Pancreas (tissue), 10 donors: ENCODE data around the gene EPX. TPM values are rescaled to one million over a fixed set of nuclear protein-coding genes. Genes with fewer than 3 reads are reported as not detected.

Experiments
- ATAC-seq, 4 donors: fragments of 200-7000 bp; cut with Tn5 transposase; one replicate each; pipeline versions ENCODE4 v1.8.0 to v1.9.1; 2020; ENCODE audit warnings: mild to moderate bottlenecking in 4 of 4, moderate library complexity in 4 of 4
- DNase-seq, 6 donors: peaks; one replicate each; pipeline ENCODE4 v3.0.0-alpha.2; 2020
- FAIRE-seq: peaks from 2 replicates; lab custom pipeline; 2012; peaks lifted over from hg19 to GRCh38; lab: Jason Lieb, UNC
- H3K27ac ChIP-seq, 4 donors: fragments of 200-600 bp; sonication (generic); 1 replicate in 3 of 4; 2 replicates in 1 of 4; pipeline versions ENCODE4 v1.5.0 to v1.8.0; 2020
- H3K27me3 ChIP-seq, 4 donors: fragments of 200-600 bp; one replicate each; pipeline ENCODE4 v1.8.0; 2021
- H3K36me3 ChIP-seq, 3 donors: fragments of 200-600 bp; sonication (generic) in 1 of 3; one replicate each; pipeline versions ENCODE4 v1.5.0 to v1.8.0; 2020 to 2021
- H3K4me1 ChIP-seq, 3 donors: fragments of 200-600 bp; one replicate each; pipeline ENCODE4 v1.8.0; 2021
- H3K4me3 ChIP-seq, 4 donors: fragments of 200-600 bp; sonication (generic) in 2 of 4; one replicate each; pipeline versions ENCODE4 v1.5.0 to v1.8.0; 2020 to 2021
- H3K9me3 ChIP-seq, 4 donors: fragments of 200-600 bp; one replicate each; pipeline ENCODE4 v1.8.0; 2021
- WGBS, 2 donors: extraction: QIAGEN DNeasy Blood & Tissue Kit; methylation state at CpG; one replicate each; pipeline ENCODE4 v1.1.7; 2013; 5-methylcytosine and 5-hydroxymethylcytosine counted together
- intact Hi-C, 3 donors: fragments of 100-400 bp; cut with DNase I; formaldehyde crosslinking; loops; one replicate each; pipeline versions ENCODE4 v1.11.1 to v1.14.2; 2022
- polyA plus RNA-seq, 2 donors: library from polyadenylated mRNA; stranded (reverse); fragments of 200-250 nt; gene quantifications; one replicate each; pipeline ENCODE4 v1.2.3, GENCODE V29; 2013
- total RNA-seq, 6 donors: library from RNA; stranded (reverse); fragmentation: NEBNext Ultra II Directional in 4 of 6; extraction: Animal tissue kit (Norgen Biotek cat#: 25700) in 4 of 6; gene quantifications; one replicate each; pipeline versions ENCODE4 v1.2.1 to v1.2.4, GENCODE V29; 2021 to 2023
- TF ChIP-seq, protein P1 (sequence below), 4 donors: fragments of 200-600 bp; sonication (generic) in 3 of 4; IDR thresholded peaks; one replicate each; pipeline versions ENCODE4 v1.5.0 to v1.8.0; 2021; ENCODE audit warnings: antibody characterized with exemption in 4 of 4
- donor health status: healthy with polysubstance abuse.
- donor health status: DM: no; HTN: no; CAD: no; lungs with moderate emphysema.
- donor health status: DM: no; HTN: no; CAD: no.
- donor health status: control.
- donor health status: control.
- donor health status: Bipolar disorder and iron deficiency.
- donor health status: DM: yes; HTN: yes; CAD: no.
- donor health status: DM: no; HTN: no; CAD: no.
- donor health status: DM: no; HTN: no; CAD: no.
- donor health status: DM: yes; HTN: yes; CAD: no.

EPX gene
- total and polyA plus RNA-seq, 8 donors: not detected

DNA sequence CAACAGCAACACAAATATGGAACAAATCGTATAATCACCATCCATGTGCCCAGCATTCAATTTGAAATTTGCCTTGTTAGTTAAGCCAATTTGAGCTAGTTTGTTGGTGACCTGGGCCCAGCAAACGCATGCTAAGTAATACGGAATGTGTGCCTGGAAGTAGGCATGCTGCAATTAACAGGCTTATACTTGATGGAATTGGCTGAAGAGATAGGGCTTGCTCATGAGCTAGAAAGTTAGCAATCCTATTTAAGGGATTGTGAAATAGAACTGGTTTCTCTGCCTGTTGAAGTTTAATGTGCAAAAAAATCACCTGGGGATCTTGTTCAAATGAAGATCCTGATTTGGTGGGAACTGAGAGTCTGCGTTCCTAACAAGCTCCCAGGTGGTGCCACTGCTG, 37.4 kb downstream of the EPX start:
- Histone ChIP-seq H3K27me3 (no peaks in the 10 kb centered on the region), H3K27ac (no peak overlapping the region), H3K4me3 (no peak overlapping the region), H3K4me1 (no peaks in the 10 kb centered on the region), H3K9me3 (no peaks in the 10 kb centered on the region), H3K36me3 (no peaks in the 10 kb centered on the region)
- intact Hi-C loops: no loop called here
- TF ChIP-seq, protein P1, sequence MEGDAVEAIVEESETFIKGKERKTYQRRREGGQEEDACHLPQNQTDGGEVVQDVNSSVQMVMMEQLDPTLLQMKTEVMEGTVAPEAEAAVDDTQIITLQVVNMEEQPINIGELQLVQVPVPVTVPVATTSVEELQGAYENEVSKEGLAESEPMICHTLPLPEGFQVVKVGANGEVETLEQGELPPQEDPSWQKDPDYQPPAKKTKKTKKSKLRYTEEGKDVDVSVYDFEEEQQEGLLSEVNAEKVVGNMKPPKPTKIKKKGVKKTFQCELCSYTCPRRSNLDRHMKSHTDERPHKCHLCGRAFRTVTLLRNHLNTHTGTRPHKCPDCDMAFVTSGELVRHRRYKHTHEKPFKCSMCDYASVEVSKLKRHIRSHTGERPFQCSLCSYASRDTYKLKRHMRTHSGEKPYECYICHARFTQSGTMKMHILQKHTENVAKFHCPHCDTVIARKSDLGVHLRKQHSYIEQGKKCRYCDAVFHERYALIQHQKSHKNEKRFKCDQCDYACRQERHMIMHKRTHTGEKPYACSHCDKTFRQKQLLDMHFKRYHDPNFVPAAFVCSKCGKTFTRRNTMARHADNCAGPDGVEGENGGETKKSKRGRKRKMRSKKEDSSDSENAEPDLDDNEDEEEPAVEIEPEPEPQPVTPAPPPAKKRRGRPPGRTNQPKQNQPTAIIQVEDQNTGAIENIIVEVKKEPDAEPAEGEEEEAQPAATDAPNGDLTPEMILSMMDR (IDR thresholded peaks at IDR 0.05): no peak
- no peak for DNase-seq
- FAIRE-seq: no peak
- WGBS, 2 donors: 86 to 89% methylated on average over 4 of the region's 4 CpGs
- no peak for ATAC-seq

DNA sequence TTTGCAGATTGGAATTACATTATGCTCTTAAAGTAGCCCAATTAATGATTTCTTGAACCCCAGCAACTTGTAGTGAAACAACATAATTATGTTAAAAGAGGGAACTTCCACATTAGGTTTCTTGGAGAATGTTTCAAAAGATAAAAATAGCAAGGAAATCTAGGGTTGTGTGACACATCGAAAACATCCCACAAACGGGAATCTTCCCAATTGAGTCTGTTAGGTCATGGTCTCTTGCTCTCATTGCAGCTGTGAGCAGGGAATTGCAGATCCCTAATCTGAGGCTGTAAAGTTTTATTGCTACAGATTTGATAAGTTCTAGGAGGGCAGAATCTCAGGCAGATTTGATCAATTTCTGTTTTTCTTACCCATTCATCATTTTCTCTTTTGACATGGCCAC, 39.1 kb downstream of the EPX start:
- intact Hi-C loops: no loop called here
- Histone ChIP-seq H3K27me3 (no peaks in the 10 kb centered on the region), H3K27ac (no peak overlapping the region), H3K4me1 (no peaks in the 10 kb centered on the region), H3K4me3 (no peak overlapping the region), H3K36me3 (no peaks in the 10 kb centered on the region), H3K9me3 (no peaks in the 10 kb centered on the region)
- 61 to 63% methylated on average over 2 of the region's 2 CpGs for WGBS, 2 donors
- FAIRE-seq: no peak
- TF ChIP-seq, protein P1 (IDR thresholded peaks at IDR 0.05): no peak
- no peak for DNase-seq
- peak in 1 of 4 donors; percentile 37 for ATAC-seq

DNA sequence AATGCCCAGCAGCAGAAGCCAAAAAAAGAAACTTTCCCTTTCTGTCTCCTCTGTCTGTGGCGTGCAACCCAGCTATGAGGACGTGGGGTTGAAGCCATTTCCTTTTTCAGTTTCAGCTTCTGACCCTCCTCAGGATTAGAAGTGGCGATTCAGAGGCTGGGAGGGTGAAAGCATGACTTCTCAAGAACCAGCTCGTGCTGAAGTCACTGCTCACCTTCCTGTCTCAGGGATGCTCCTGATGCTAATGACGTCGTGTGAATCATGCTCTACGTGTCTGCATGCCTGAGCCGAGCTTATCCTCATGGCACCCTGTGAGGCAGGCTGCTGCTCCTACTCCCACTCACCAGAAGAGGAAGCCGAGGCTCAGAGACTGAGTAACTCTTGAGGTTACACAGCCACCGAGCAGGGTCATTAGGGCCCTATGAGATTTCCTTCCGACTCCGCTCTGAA, 40.2 kb downstream of the EPX start:
- peak in 2 of 4 donors; percentile 66 to 82 for ATAC-seq
- TF ChIP-seq, protein P1 (IDR thresholded peaks at IDR 0.05): no peak
- WGBS, 2 donors: 53 to 60% methylated on average over 12 of the region's 12 CpGs
- peak in 1 of 6 donors; percentile 21 for DNase-seq
- Histone ChIP-seq H3K4me1 (no peaks in the 10 kb centered on the region), H3K4me3 (no peak overlapping the region), H3K9me3 (no peaks in the 10 kb centered on the region), H3K36me3 (no peaks in the 10 kb centered on the region), H3K27me3 (no peaks in the 10 kb centered on the region), H3K27ac (no peak overlapping the region)
- intact Hi-C loops: no loop called here
- FAIRE-seq: no peak

DNA sequence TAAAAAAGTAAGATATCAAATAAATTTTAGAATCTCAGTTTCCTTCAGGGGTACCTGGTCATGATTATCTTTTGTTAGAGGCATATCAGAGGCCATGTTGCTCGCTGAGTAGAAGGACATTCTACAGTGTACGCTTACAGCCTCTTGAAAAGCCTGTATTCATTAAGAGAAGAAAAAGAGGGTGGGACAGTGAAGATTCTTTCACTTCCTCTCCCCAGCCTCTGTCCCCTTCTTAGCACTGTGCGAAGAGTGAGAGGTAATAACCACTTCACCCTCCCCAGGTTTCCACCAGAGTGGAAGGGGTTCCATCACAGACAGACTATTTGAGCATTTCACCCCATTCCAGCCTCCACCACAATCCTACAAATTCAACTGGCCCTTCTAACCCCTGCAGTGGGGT, 41.0 kb downstream of the EPX start:
- H3K36me3 ChIP-seq: no peaks in the 10 kb centered on the region
- TF ChIP-seq, protein P1 (IDR thresholded peaks at IDR 0.05): no peak
- no peaks in the 10 kb centered on the region for H3K27me3 ChIP-seq
- no peaks in the 10 kb centered on the region for H3K9me3 ChIP-seq
- DNase-seq: no peak
- ATAC-seq: peak in 1 of 4 donors; percentile 52
- no peak overlapping the region for H3K4me3 ChIP-seq
- intact Hi-C loops: no loop called here
- 78 to 93% methylated on average over 3 of the region's 3 CpGs for WGBS, 2 donors
- H3K27ac ChIP-seq: no peak overlapping the region
- no peak for FAIRE-seq
- no peaks in the 10 kb centered on the region for H3K4me1 ChIP-seq

- H3K36me3 ChIP-seq: no peaks in the 10 kb centered on the region
- 58 to 85% methylated on average over 3 of the region's 3 CpGs for WGBS, 2 donors
- ATAC-seq: no peak
- no peak overlapping the region for H3K4me3 ChIP-seq
- no peaks in the 10 kb centered on the region for H3K9me3 ChIP-seq
- TF ChIP-seq, protein P1 (IDR thresholded peaks at IDR 0.05): no peak
- intact Hi-C loops: no loop called here
- H3K4me1 ChIP-seq: no peaks in the 10 kb centered on the region
- H3K27me3 ChIP-seq: no peaks in the 10 kb centered on the region
- H3K27ac ChIP-seq: no peak overlapping the region
- no peak for FAIRE-seq
- DNase-seq: no peak
Measured at GRCh38 chr17:58234512-58234911, 42.0 kb downstream of the EPX start.
